GM21390 (cell line): ENCODE results near the gene DNAH7.
"Not testable (repeated sequence)": the region's sequence is repeated elsewhere in the genome, so short reads cannot be mapped to it uniquely, and the experiment has no call there.

Source experiments
- ATAC-seq: cut with Tn5 transposase; IDR thresholded peaks from one replicate; pipeline ENCODE4 v1.9.1; 2021; ENCODE audit not compliant: unreplicated experiment

Gene DNAH7

GRCh38 chr2:196068271-196069209 lies at the start of gene DNAH7:
Gene DNAH7, minus strand, starts transcription at chr2:196068837. Its CDS starts 126 bp downstream, at chr2:196068711.
- peak; percentile 98 for ATAC-seq

DNA sequence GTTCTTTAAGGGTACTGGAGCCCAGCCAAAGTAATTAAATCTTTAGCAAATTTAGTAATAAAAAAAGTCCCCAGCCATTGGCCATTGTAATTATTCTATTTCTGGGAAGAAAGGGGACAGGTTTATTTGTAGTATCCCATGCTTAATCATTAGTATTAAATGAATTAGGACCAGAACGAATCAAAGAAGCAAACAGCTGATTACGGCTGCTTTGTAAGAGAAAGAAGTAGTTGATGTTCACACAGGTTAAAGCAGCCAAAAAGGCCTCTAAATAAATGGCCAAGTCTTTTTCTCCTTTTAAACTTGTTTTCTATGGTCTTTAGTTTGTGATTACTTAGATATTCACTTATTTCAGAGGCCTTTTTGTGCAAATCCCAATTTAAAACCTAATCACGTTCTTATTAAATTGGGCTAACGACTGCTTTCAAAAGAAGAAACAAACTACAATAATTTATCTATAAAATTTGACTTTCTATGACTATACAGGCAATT lies 48.6 kb upstream of the DNAH7 start:
- ATAC-seq: no peak

DNA sequence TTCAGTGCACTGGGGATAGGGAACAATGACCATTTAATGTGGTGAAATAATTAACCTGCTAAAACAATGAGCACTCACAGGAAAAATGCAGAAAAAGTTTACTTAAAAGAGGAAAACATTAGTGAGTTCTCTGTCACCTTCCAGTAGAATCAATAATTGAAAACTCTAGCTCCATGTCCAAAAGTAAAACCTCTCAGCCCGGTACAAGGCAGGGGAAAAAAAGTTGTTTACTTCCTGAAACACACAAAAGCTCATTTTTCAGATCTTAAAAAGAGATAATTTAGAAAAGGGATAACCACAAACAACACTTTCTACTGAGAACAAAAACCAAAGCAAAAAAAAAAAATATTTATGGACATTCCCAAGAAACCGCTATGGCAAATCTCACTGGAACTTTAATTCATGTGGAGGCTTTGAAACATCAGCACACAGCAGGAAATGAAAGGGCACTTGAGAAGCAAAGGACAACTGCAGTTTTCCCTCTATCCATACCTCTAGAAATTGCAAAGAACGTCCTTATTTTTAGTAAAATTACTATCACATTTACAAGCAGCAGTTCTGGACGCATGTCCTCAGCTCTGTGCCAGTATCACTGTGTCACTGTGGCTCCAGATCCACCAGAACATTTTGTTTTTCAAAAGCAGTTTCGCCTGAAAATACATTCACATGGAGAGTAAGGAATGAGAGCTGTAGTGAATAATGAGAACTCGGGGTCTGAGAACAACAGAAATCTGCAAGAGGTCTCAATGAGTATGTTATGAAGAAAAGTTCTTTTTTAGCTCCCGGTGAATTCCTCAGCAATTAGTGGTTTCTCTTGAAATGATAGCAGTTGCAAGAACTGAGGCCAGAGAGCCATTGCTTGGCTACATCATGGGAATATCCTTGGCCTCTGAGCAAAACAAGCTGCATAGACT lies 44.7 kb upstream of the DNAH7 start:
- ATAC-seq: no peak

DNA sequence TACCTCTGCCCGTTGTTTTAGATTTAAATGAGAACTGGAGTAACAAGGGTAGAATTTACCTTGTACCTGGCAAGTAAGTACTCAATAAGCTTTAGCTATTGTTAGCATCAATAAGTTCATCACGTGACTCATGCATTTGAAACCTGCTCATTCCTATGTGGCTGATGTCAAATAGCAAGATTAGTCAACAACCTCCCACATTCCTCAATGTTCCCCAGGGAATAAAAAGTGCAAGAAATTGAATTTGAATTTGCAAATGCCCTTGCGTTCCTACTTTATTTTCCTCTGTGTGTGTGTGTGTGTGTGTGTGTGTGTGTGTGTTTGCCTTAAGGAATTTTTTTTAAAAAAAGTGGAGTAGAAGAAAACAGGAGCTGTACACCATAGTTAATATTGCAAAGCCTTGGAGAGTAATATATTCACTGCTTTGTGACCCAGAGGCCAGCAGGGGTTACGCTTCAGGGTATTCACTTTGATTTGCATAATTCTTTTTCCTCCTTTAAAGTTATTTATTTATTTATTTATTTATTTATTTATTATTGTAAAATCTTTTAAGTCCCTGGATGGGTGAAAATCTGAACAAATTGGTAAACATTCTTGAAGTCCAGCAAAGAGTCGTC lies 43.9 kb upstream of the DNAH7 start:
- no peak for ATAC-seq

GRCh38 chr2:196108604-196109003 lies 40.0 kb upstream of the DNAH7 start:
- no peak for ATAC-seq

DNA sequence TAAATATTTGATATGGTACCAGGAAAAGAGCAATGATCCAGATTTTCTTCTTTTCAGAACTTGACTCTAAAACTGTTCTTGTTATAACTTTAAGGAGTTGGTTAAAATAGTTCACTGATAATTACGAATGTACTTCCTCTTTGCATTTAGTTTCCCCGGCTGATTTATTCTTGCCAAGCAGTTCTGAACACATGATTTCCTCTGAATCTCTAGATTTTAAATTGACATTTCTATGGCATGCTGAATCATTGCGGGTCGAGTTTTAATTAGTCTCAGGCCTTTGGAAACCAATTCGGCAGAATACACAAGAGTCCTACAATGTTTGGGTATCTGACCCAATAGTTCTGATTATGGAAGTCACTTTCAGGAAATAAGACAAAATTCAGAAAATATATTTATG lies 37.3 kb upstream of the DNAH7 start:
- no peak for ATAC-seq

- no peak for ATAC-seq
These were observed 35.4 kb upstream of the DNAH7 start for GRCh38 chr2:196104066-196104465.

DNA sequence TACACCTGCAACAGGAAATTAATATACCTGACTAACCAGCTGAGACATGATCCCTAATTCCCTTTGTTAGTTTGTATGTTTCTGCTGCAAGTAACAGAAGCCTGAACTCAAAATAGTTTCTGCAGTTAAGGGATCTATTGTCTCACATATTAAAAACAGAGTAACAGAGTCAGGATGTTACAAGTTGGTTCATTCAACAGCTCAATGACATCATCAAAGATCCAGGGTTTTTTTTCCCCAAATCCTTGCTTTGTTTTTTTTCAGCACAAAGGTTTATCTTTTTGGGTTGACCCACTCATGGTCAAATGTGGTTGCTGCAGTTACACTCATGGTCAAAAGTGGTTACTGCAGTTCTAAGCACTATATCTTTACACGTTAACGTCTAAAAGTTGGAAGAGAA lies 35.0 kb upstream of the DNAH7 start:
- no peak for ATAC-seq

- peak; percentile 91 for ATAC-seq
These were observed 32.8 kb upstream of the DNAH7 start for GRCh38 chr2:196101325-196101991.

DNA sequence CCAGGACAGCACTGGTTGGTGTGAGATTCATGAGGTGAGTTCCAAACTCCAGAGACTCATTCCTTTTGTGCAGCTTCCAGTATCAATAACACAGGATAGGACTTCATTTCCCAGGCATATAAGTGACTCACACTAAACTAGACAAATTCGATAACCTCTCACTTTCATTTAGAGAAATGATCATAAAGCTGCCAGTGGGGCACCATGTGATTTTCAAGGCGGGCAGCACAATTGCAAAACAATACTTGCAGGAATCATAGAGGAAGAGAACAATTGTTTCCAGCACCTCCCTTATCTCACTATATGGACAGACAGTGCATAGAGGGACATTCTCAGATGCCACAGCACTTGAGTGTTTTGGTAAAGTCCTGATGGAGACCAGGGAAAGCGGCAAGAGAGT lies 31.3 kb upstream of the DNAH7 start:
- no peak for ATAC-seq

DNA sequence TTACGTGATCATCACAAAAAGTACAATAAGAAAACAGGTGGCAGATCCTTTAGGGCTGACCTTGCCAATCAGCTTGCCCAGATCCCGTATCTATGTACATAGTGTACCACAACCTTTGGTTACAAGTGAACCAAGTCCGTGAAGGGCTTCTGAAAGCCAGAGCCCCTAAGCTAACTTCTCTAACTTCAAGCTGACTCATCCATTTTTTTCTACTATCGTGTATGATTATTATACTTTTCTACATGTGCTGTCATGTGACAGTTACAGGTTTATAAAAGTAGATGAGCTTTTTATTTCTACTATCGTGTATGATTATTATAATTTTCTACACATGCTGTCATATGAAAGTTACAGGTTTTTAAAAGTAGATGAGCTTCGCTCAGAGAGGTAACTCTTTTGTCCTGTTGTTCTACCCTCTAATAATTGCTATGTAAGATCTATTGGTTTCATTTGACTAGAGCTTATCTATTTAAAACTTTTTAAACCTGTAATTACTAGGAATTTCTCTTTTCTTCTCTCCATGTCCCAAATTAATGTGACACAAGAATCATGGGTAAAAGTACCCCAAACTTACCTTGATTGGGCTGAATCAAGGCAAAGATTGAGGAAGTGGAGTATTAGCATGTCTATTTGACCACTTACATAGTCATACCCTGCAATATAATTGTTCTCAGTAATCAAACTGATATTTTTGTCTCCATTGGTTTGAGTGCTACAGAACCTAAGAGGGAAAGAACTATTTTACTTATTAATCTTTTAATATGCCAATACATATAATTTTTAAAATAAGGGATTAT lies 29.4 kb upstream of the DNAH7 start:
- ATAC-seq: no peak

DNA sequence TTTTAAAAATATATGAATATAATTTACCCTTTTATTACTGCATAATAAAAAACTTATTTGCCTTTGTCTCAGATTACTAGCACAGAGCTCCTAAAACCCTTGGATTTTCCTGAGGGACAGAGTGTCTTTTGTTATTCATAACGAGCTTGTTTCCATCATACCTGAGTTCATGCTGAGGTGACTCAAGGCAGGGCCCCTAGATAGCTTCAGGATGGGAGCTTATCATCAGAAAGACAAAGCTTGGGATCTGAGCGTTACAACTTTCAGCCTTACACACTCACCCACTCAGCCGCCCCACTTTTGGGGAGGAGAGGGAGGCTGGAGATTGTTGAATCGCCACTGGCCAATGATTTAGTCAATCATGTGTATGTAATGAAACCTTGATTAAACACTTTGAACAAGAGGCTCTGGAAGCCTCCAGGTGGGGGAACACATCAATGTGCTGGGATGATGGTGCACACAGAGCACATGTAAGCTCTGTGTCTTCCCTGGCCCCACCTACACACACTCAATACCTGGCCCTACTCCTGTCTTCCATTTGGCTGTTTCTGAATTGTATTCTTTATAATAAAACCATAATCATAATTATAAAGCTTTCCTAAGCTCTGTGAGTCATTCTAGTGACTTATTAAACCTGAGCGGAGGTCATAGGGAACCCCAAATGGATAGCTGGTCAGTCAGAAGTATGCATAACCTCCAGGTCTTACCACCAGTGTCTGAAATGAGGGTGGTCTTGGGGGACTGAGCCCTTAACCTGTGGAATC lies 28.5 kb upstream of the DNAH7 start:
- no peak for ATAC-seq

GRCh38 chr2:196096264-196096663 lies 27.6 kb upstream of the DNAH7 start:
- no peak for ATAC-seq

DNA sequence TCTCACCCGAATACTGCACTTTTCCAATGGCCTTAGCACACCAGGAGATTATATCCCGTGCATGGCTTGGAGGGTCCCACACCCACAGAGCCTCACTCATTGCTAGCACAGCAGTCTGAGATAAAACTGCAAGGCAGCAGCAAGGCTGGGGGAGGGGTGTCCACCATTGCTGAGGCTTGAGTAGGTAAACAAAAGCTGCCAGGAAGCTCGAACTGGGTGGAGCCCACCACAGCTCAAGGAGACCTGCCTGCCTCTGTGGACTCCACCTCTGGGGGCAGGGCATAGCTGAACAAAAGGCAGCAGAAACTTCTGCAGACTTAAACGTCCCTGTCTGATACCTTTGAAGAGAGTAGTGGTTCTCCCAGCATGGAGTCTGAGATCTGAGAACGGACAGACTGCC lies 20.8 kb upstream of the DNAH7 start:
- ATAC-seq: not testable (repeated sequence)

DNA sequence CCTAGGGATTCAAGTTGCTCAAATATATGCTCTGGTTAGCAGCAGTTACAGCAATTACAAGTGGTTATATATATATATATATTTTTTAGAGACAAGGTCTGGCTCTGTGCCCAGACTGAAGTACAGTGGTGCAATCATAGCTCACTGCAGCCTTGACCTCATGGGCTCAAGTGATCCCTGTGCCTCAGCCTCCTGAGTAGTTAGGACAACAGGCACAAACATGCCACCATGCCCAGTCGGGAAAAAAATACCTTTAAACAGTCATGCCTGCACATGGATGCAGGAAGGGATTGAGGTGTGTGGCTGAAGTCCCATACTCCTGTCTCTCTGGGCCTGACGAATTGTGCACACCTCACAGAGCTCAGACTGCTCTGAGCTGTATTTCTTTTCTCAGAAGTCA lies 19.6 kb upstream of the DNAH7 start:
- ATAC-seq: no peak

- ATAC-seq: peak; percentile 82
These were observed 18.1 kb upstream of the DNAH7 start for GRCh38 chr2:196086517-196087368.

DNA sequence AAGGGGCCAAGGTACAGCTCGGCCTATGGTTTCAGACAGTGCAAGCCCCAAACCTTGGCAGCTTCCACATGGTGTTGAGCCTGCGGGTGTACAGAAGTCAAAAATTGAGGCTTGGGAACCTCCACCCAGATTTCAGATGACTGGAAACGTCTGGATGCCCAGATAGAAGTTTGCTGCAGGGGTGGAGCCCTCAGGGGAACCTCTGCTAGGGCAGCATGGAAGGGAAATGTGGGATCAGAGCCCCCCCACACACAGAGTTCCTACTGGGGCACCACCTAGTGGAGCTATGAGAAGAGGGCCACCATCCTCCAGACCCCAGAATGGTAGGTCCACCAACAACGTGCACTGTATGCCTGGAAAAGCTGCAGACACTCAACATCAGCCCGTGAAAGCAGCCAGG lies 15.0 kb upstream of the DNAH7 start:
- no peak for ATAC-seq

- no peak for ATAC-seq
These were observed 11.9 kb upstream of the DNAH7 start for GRCh38 chr2:196080526-196080925.
